Posterior cingulate gyrus (tissue), 11 donors: ENCODE data around the gene ZNF212.
A peak's percentile ranks its signal among the peaks of the same experiment; 100 is the strongest.

Experiments used
- DNase-seq, 10 donors: peaks; one replicate each; pipeline versions ENCODE4 v3.0.0 to v3.0.0-alpha.2; 2020 to 2021; ENCODE audit warnings: mixed read lengths in 3 of 10
- intact Hi-C: fragments of 100-400 bp; cut with DNase I; formaldehyde crosslinking; loops from one replicate; pipeline ENCODE4 v1.15.1; 2023

Gene ZNF212

DNA sequence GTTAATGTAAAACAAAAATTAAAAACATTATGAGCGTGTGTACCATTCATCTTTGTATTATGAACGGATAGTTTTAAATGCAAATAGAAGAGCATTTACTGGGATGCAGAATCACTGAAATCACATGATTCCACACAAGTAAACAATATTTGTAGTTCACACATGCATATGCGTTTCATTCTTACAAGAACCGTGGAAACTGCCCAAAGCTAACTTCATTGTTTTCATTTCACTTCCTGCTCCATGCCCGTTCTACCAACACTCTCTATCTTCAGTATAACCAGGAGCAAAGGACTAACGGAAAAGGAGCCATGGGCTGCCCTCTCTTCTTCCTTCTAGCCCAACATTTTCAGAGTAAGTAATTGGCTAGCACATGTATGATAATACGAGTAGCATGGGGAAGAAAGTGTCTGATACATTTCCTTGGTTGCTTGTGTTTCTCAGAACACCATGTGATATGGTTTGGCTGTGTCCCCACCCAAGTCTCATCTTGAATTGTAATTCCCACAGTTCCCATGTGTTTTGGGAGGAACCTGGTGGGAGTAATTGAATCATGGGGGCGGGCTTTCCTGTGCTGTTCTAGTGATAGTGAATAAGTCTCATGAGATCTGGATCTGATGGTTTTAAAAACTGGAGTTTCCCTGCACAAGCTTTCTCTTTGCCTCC is 61.3 kb downstream of the ZNF212 start:
- no peak for DNase-seq

DNA sequence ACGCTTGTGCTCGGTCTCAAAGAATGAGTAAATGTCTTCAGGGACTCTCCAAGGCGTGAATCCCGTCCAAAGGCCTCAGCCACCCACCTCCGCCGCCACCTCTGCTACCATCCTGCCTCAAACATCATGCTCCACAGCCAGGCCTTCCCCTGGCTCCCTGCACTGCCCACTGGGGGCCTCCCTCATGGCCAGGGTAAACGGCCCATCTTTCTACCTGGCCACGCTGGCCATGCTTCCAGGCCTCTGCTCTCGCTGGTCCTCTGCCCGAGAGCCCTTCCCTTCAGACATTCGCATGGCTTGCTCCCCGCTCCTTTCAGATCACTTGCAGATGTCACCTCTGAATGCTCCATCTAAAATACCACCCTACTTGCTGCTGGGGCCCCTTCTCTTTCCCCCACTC is 62.8 kb downstream of the ZNF212 start:
- DNase-seq = peak in 1 of 10 donors; percentile 78
- intact Hi-C loops = no loop called here

More for the DNA sequence above, 61.3 kb downstream of the ZNF212 start:
- intact Hi-C loops = no loop called here

DNA sequence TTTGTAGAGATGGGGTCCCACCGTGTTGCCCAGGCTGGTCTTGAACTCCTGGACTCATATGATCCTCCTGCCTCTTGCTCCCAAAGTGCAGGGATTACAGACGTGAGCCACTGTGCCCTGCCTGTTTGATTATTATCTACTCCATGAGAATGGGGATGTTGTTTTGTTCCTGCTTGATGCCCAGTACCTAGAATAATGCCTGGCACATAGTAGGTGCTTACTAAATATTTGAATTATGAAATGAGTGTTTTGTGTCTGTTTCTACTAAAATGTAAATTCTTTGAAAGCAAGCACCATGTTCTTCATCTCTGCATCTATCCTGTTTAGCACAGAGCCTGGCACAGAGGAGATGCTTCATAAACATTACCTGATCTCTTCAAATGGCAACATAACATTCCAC is 63.4 kb downstream of the ZNF212 start:
- DNase-seq = no peak
- intact Hi-C loops = no loop called here

DNA sequence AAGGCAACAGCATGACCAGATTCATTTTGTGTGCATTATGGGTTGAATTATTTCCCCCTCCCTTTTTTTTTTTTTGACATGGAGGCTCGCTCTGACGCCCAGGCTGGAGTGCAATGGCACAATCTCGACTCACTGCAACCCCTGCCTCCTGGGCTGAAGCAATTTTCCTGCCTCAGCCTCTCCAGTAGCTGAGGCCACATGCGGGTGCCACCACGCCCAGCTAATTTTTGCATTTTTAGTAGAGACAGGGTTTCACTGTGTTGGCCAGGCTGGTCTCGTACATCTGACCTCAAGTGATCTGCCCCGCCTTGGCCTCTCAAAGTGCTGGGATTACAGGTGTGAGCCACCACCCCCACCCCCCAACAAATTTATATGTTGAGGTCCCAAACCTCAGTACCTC is 64.6 kb downstream of the ZNF212 start:
- DNase-seq = no peak
- intact Hi-C loops = no loop called here
